Right lobe of liver (tissue), 6 donors: ENCODE results near the gene CYTIP. TPM values are rescaled to one million over a fixed set of nuclear protein-coding genes. Genes with fewer than 3 reads are reported as not detected.

Source experiments
- ATAC-seq, 4 donors: fragments of 200-7000 bp; cut with Tn5 transposase; one replicate each; pipeline ENCODE4 v1.9.1; 2020; ENCODE audit warnings: mild to moderate bottlenecking in 4 of 4, moderate library complexity in 4 of 4
- DNase-seq, 3 donors: peaks; one replicate each; pipeline ENCODE4 v3.0.0-alpha.2; 2020
- H3K27ac ChIP-seq, 3 donors: fragments of 200-600 bp; one replicate each; pipeline ENCODE4 v1.8.0; 2022
- H3K27me3 ChIP-seq, 2 donors: fragments of 200-600 bp; one replicate each; pipeline ENCODE4 v1.8.0; 2022
- H3K36me3 ChIP-seq, 4 donors: fragments of 200-600 bp; sonication (generic) in 1 of 4; one replicate each; pipeline versions ENCODE4 v1.5.1 to v1.8.0; 2017 to 2022; ENCODE audit warnings: control low read depth in 1 of 4
- H3K4me1 ChIP-seq, 4 donors: fragments of 200-600 bp; sonication (generic) in 1 of 4; one replicate each; pipeline versions ENCODE4 v1.5.1 to v1.8.0; 2017 to 2022; ENCODE audit warnings: control low read depth in 1 of 4
- H3K4me3 ChIP-seq, 3 donors: fragments of 200-600 bp; one replicate each; pipeline ENCODE4 v1.8.0; 2022
- H3K9me3 ChIP-seq, 4 donors: fragments of 200-600 bp; sonication (generic) in 1 of 4; one replicate each; pipeline versions ENCODE4 v1.5.1 to v1.8.0; 2017 to 2022; ENCODE audit warnings: control low read depth in 1 of 4
- CTCF ChIP-seq, 4 donors: fragments of 200-600 bp in 3 of 4; fragments of 450-650 bp in 1 of 4; IDR thresholded peaks; one replicate each; pipeline versions ENCODE4 v1.5.1 to v1.8.0; 2016 to 2022; ENCODE audit warnings: antibody characterized with exemption in 4 of 4, mild to moderate bottlenecking in 2 of 4
- POLR2A ChIP-seq: fragments of 450-650 bp; IDR thresholded peaks from one replicate; pipeline ENCODE4 v1.6.1; 2017; ENCODE audit warnings: antibody characterized with exemption, mild to moderate bottlenecking
- WGBS: methylation state at CpG from one replicate; pipeline ENCODE4 v1.1.6; 2018; ENCODE audit warnings: low coverage, low lambda C conversion rate; ENCODE audit not compliant: insufficient coverage; ENCODE audit errors: missing lambda C conversion rate; 5-methylcytosine and 5-hydroxymethylcytosine counted together
- intact Hi-C, 2 donors: fragments of 100-400 bp; cut with DNase I; formaldehyde crosslinking; loops; one replicate each; pipeline versions ENCODE4 v1.11.2 to v1.14.1; 2022
- total RNA-seq, 6 experiments: library from RNA; depleted of rRNA in 2 of 6; stranded (reverse); fragments of >200 nt in 2 of 6; fragmentation: NEBNext Ultra II Directional in 3 of 6; extraction: Animal tissue kit (Norgen Biotek cat#: 25700) in 3 of 6; gene quantifications; one replicate each; pipeline versions ENCODE4 v1.1.0 to v1.2.4, GENCODE V29; 2016 to 2023
- donor health status: DM: no; HTN: yes; CAD: no.
- donor health status: DM: no; HTN: no; CAD: no.
- donor health status: DM: no; HTN: no; CAD: no.
- donor health status: DM: no; HTN: yes; CAD: no.
- donor health status: DM: no; HTN: yes; CAD: no.

CYTIP gene
- total RNA-seq, 6 experiments from 2014 or later: 1.1 to 6.0 (median 2.9) TPM

DNA sequence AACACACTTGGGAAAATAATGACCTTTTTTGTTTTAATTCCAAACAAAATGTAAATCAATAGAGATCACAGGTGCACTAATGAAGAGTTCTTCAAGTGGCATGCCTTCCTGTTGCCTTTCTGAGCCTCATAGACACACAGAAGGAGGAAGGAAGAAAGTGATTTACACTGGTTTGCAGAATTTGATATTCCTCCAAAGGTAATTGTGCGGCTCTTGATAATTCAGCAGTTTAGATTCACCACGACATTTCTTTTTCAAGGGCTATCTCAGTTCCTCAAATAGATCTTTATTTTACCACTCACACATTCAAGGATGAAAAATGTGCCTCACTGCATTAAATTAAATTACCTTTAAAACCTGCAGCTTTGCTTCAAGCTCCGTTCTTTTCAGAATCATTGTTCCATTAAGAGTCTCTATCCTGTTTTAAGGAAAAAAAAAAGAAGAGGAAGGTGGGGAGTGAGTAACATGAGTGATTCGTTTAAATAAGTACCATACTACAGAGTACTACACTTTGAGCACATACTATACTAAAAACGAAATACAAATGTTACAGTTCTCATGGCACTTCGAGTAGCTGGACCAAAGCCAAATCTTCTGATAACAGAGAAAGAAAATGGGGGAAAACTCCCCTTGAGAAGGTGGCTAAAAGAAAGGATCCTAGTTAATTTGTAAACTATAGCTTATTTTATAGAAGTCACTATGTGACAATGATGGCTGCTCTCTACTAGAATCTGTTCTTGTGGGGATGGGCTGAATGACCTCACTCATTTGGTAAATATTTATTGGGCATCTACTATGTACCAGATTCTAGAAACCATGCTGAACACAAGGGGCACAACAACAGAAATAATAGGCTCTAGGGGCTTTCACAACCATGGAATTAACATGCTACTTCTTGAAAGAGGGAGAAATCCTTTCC, 16.6 kb downstream of the CYTIP start:
- 48% methylated on average over 6 of the region's 6 CpGs for WGBS
- H3K4me1 ChIP-seq: no peaks in the 10 kb centered on the region
- TF ChIP-seq POLR2A (no peak), CTCF (IDR thresholded peaks at IDR 0.05) (no peak)
- ATAC-seq (no peak), DNase-seq (no peak)
- no peak overlapping the region for H3K27ac ChIP-seq
- H3K9me3 ChIP-seq: peaks cover 0 to 6% (median 0%) of the 10 kb centered on the region in 4 donors
- H3K36me3 ChIP-seq: no peaks in the 10 kb centered on the region
- no peaks in the 10 kb centered on the region for H3K27me3 ChIP-seq
- intact Hi-C loops: no loop called here
- no peak overlapping the region for H3K4me3 ChIP-seq

DNA sequence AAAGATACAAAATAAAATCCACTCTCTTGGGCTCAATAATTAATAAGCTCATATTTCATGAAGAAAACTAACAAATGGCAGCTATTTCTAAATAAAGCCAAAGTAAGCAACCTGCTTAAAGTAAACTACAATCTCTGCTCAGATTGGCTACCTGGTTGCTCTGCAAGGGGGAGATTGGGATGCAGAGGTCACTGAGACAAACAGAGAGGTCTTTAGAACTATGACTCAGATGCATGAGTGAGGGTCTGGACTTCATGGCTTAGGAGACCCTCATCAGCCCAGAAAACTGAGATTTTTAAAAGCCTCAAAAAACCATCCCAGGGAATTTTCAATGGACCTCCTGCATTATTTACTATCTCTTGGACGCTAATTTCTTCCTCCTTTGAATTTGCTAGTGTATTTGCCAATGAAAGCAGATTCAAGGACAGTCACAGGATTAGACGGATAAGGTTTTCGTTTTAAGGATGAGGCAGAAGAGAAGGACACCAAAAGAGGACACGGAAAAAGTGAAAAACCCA, 17.4 kb downstream of the CYTIP start:
- no peaks in the 10 kb centered on the region for H3K27me3 ChIP-seq
- no peak overlapping the region for H3K27ac ChIP-seq
- WGBS: 60% methylated on average over 4 of the region's 4 CpGs
- ATAC-seq: no peak
- intact Hi-C loops: no loop called here
- no peak overlapping the region for H3K4me3 ChIP-seq
- TF ChIP-seq CTCF (IDR thresholded peaks at IDR 0.05): no peak
- TF ChIP-seq POLR2A: no peak
- DNase-seq: no peak
- peaks cover 0 to 6% (median 0%) of the 10 kb centered on the region in 4 donors for H3K9me3 ChIP-seq
- no peaks in the 10 kb centered on the region for H3K36me3 ChIP-seq
- H3K4me1 ChIP-seq: no peaks in the 10 kb centered on the region

DNA sequence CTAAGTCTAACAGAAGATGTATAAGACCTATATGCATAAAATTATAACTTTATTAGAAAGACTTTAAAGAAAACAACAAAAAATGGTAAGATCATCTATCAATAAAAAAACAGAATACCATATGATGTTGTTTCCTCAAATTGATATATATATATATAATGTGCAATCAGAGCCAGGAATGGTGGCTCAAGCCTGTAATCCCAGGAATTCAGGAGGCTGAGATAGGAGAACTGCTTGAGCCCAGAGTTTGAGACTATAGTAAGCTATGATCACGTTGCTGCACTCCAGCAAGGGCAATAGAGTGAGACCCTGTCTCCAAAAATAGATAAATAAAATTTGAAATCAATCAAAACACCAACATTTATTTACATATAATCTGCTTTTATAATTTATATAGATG, 19.5 kb downstream of the CYTIP start:
- no peaks in the 10 kb centered on the region for H3K27me3 ChIP-seq
- WGBS: 82% methylated on average over 1 of the region's 1 CpG
- no peak overlapping the region for H3K27ac ChIP-seq
- intact Hi-C loops: no loop called here
- H3K4me3 ChIP-seq: no peak overlapping the region
- ATAC-seq: no peak
- TF ChIP-seq POLR2A (no peak), CTCF (IDR thresholded peaks at IDR 0.05) (no peak)
- peaks cover 0 to 6% (median 0%) of the 10 kb centered on the region in 4 donors for H3K9me3 ChIP-seq
- no peaks in the 10 kb centered on the region for H3K36me3 ChIP-seq
- no peaks in the 10 kb centered on the region for H3K4me1 ChIP-seq
- DNase-seq: no peak

- no peak for ATAC-seq
- intact Hi-C loops: no loop called here
- WGBS: 79% methylated on average over 3 of the region's 3 CpGs
- Histone ChIP-seq H3K4me3 (no peak overlapping the region), H3K4me1 (no peaks in the 10 kb centered on the region), H3K27me3 (no peaks in the 10 kb centered on the region), H3K36me3 (no peaks in the 10 kb centered on the region), H3K9me3 (peaks cover 0 to 6% (median 0%) of the 10 kb centered on the region in 4 donors), H3K27ac (peak overlapping the region in 1 of 3 donors; percentile 7)
- no peak for TF ChIP-seq CTCF (IDR thresholded peaks at IDR 0.05)
- no peak for TF ChIP-seq POLR2A
- DNase-seq: no peak
These were observed 21.9 kb downstream of the CYTIP start for GRCh38 chr2:157421964-157422363.
